SU-DHL-6 (cell line): ENCODE data around the gene TRIM36.

ENCODE experiments used
- H2AFZ ChIP-seq: fragments of 200-600 bp; sonication (generic); 2 replicates; pipeline ENCODE4 v1.6.1; 2014; ENCODE audit warnings: low read depth, mild to moderate bottlenecking, moderate library complexity, mixed read lengths, antibody characterized with exemption, low read length; ENCODE audit not compliant: severe bottlenecking
- H3F3A ChIP-seq: fragments of 200-600 bp; shearing (Covaris generic); 2 replicates; pipeline ENCODE4 v1.6.0; 2016; ENCODE audit warnings: antibody characterized with exemption, mild to moderate bottlenecking; ENCODE audit not compliant: insufficient read depth
- H3K27ac ChIP-seq: fragments of 200-600 bp; sonication (generic); 2 replicates; pipeline ENCODE4 v1.5.1; 2016; ENCODE audit warnings: low read depth, mild to moderate bottlenecking, low read length, moderate library complexity, mixed read lengths
- H3K27me3 ChIP-seq: fragments of 200-600 bp; sonication (generic), shearing (Covaris generic); 2 replicates; pipeline ENCODE4 v1.6.0; 2014; ENCODE audit warnings: mild to moderate bottlenecking, low read length
- H3K36me3 ChIP-seq: fragments of 200-600 bp; sonication (generic); 2 replicates; pipeline ENCODE4 v1.6.1; 2014; ENCODE audit warnings: mild to moderate bottlenecking, low read length, mixed read lengths
- H3K4me2 ChIP-seq: fragments of 300-600, 200-600 bp; shearing (Covaris generic), sonication (generic); 2 replicates; pipeline ENCODE4 v1.6.0; 2014; ENCODE audit warnings: low read length, low read depth, mild to moderate bottlenecking; ENCODE audit not compliant: poor library complexity, severe bottlenecking
- H3K4me3 ChIP-seq: fragments of 200-600 bp; sonication (generic); 2 replicates; pipeline ENCODE4 v1.5.1; 2014; ENCODE audit warnings: antibody characterized with exemption, low read length, mild to moderate bottlenecking, mixed read lengths; ENCODE audit not compliant: insufficient read depth, poor library complexity, severe bottlenecking
- H3K79me2 ChIP-seq: fragments of 200-600 bp; sonication (generic); 2 replicates; pipeline ENCODE4 v1.6.1; 2014; ENCODE audit warnings: mild to moderate bottlenecking, low read length, moderate library complexity; ENCODE audit not compliant: insufficient read depth
- H3K9ac ChIP-seq: fragments of 200-600 bp; sonication (generic); 2 replicates; pipeline ENCODE4 v1.7.0; 2014; ENCODE audit warnings: mild to moderate bottlenecking, low read length
- H3K9me2 ChIP-seq: fragments of 200-600 bp; sonication (generic); replicated peaks from 2 replicates; pipeline ENCODE4 v1.6.1; 2014; ENCODE audit warnings: low read length; ENCODE audit not compliant: insufficient read depth
- H3K9me3 ChIP-seq: fragments of 200-600 bp; sonication (generic); 2 replicates; pipeline ENCODE4 v1.6.1; 2014; ENCODE audit warnings: low read length, mixed read lengths; ENCODE audit not compliant: insufficient read depth
- H4K20me1 ChIP-seq: fragments of 200-600 bp; sonication (generic); 2 replicates; pipeline ENCODE4 v1.6.1; 2014; ENCODE audit warnings: low read depth, mild to moderate bottlenecking, antibody characterized with exemption, low read length, moderate library complexity, mixed read lengths
- EZH2phosphoT487 ChIP-seq: fragments of 200-600 bp; sonication (generic), shearing (Covaris generic); conservative IDR thresholded peaks from 2 replicates; pipeline ENCODE4 v1.6.1; 2018; ENCODE audit warnings: mild to moderate bottlenecking, antibody characterized with exemption, low read length, moderate library complexity, mixed read lengths
- TF ChIP-seq, protein P1 (sequence below): fragments of 200-600 bp; sonication (generic); IDR thresholded peaks from one replicate; pipeline ENCODE4 v1.5.1; 2017; ENCODE audit warnings: antibody characterized with exemption, mild to moderate bottlenecking, low read length, moderate library complexity; ENCODE audit not compliant: insufficient read depth, poor library complexity, severe bottlenecking

TRIM36 gene

DNA sequence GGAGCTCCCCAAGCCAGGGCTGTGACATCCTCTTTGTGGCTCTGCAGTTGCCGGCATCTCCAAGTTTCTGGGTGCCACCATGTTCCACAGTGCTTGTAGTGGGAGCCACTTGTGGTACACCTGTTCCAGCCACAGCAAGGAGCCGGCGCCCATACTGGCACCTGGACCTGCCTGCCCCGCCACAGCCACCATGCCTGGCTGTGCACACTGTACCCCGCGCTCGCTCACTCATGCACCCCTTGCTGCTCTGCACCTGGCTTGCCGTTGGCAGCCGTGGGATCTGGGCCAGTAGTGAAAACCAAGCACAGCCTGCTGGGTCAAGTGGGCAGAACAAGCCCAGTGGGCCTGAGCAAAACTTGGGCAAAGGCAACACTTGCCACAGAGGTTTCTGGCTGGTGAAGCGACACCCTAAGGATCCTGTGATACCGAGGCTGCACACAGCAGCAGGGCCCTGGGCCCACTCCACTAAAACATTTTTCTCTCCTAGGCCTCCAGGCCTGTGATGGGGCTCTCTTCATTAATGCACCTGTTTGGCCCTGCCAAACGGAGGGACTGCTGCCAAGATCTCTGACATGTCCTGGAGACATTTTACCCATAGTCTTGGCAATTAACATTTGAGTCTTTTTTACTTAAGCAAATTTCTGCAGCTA lies 2.8 kb downstream of the TRIM36 start:
- H3K79me2 ChIP-seq = no peaks in the 10 kb centered on the region
- H3K27ac ChIP-seq = no peak overlapping the region
- H3F3A ChIP-seq = peaks cover 8% of the 10 kb centered on the region; the same call in 1 of the 2 replicates
- TF ChIP-seq, protein P1, sequence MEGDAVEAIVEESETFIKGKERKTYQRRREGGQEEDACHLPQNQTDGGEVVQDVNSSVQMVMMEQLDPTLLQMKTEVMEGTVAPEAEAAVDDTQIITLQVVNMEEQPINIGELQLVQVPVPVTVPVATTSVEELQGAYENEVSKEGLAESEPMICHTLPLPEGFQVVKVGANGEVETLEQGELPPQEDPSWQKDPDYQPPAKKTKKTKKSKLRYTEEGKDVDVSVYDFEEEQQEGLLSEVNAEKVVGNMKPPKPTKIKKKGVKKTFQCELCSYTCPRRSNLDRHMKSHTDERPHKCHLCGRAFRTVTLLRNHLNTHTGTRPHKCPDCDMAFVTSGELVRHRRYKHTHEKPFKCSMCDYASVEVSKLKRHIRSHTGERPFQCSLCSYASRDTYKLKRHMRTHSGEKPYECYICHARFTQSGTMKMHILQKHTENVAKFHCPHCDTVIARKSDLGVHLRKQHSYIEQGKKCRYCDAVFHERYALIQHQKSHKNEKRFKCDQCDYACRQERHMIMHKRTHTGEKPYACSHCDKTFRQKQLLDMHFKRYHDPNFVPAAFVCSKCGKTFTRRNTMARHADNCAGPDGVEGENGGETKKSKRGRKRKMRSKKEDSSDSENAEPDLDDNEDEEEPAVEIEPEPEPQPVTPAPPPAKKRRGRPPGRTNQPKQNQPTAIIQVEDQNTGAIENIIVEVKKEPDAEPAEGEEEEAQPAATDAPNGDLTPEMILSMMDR = no peak
- TF ChIP-seq EZH2phosphoT487 = no peak
- H3K27me3 ChIP-seq = no peaks in the 10 kb centered on the region
- H3K4me3 ChIP-seq = no peak overlapping the region
- H3K9me3 ChIP-seq = peaks cover 11% of the 10 kb centered on the region; the same call in 1 of the 2 replicates
- H3K4me2 ChIP-seq = no peak overlapping the region
- no peak overlapping the region for H3K9ac ChIP-seq
- no peaks in the 10 kb centered on the region for H3K36me3 ChIP-seq
- no peaks in the 10 kb centered on the region for H3K9me2 ChIP-seq
- H4K20me1 ChIP-seq = no peaks in the 10 kb centered on the region
- no peak overlapping the region for H2AFZ ChIP-seq

DNA sequence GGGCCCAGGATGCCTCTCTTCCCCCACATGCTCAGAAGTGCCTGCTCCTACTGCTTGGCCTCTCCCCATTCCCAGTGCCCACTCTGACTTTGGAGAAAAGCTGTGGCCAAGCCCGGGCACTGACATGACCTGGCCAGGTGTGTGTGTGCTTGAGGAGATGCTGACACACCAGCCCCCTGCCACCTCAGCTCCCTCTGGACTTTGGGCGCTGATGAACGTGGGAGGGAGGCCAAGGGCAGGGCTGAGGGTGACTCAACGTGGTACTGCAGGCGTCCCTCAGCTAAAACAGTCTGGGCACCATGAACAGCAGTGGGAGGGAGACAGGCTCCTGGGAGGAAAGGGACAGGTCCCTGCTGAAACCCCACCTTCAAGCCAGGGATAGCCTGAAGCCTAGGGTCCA lies 3.9 kb downstream of the TRIM36 start:
- H2AFZ ChIP-seq = no peak overlapping the region
- H3K9me3 ChIP-seq = peaks cover 11% of the 10 kb centered on the region; the same call in 1 of the 2 replicates
- TF ChIP-seq, protein P1 = no peak
- H3K36me3 ChIP-seq = no peaks in the 10 kb centered on the region
- no peak overlapping the region for H3K4me3 ChIP-seq
- no peaks in the 10 kb centered on the region for H4K20me1 ChIP-seq
- H3K9ac ChIP-seq = no peak overlapping the region
- no peak overlapping the region for H3K4me2 ChIP-seq
- H3K9me2 ChIP-seq = no peaks in the 10 kb centered on the region
- H3K79me2 ChIP-seq = no peaks in the 10 kb centered on the region
- no peak overlapping the region for H3K27ac ChIP-seq
- no peaks in the 10 kb centered on the region for H3K27me3 ChIP-seq
- peaks cover 6% of the 10 kb centered on the region; the same call in 1 of the 2 replicates for H3F3A ChIP-seq

DNA sequence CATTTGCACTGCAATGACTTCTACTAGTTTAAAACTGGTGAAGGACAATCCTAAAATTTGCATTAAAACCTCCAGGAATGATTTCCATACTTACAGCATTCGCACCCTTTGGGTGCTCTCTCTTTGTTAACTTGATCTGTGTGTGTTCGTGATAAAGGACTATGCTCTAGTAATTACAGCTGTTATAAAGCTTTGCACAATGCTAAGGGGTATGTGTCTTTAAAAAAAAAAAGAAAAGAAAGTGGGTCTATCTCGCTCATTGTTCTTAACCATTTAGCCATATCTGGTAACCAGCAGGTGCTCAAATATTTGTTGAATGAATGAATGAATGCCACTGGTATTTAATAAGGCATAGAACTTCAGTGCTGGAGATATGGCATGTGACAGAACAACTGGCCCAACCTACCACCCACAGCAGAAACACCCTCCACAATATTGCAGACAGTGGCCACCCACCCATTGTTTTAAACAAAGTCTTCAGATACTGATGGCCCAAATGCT lies 8.7 kb downstream of the TRIM36 start:
- Histone ChIP-seq H4K20me1 (no peaks in the 10 kb centered on the region), H3K79me2 (no peaks in the 10 kb centered on the region), H3F3A (no peaks in the 10 kb centered on the region), H3K9me2 (no peaks in the 10 kb centered on the region), H3K9ac (no peak overlapping the region), H3K27ac (no peak overlapping the region), H3K4me2 (no peak overlapping the region), H3K36me3 (no peaks in the 10 kb centered on the region), H3K27me3 (no peaks in the 10 kb centered on the region), H3K4me3 (no peak overlapping the region), H2AFZ (no peak overlapping the region), H3K9me3 (no peaks in the 10 kb centered on the region)
- TF ChIP-seq, protein P1 = no peak
- TF ChIP-seq EZH2phosphoT487 = no peak
